Common myeloid progenitor, CD34-positive (primary cell): ENCODE results near the gene STRADA.

Experiments
- CTCF ChIA-PET: fragments of 350-600 bp; sonication (Branson Sonifier 250); formaldehyde crosslinking; loops from one replicate; lab custom pipeline; 2021; ENCODE audit warnings: antibody characterized with exemption; lab: Charles Lee
- POLR2A ChIA-PET: fragments of 350-600 bp; sonication (Branson Sonifier 250); formaldehyde crosslinking; loops from one replicate; lab custom pipeline; 2021; ENCODE audit warnings: antibody characterized with exemption; lab: Charles Lee
- DNase-seq, 3 donors: peaks; one replicate each; pipeline versions ENCODE4 v3.0.0 to v3.0.0-alpha.2; 2013
- H3K27ac ChIP-seq, 2 experiments: 1 replicate in 1 of 2; 2 replicates in 1 of 2; pipeline ENCODE4 v1.7.0; 2013; ENCODE audit warnings: inconsistent platforms in 2 of 2, low read length in 2 of 2, mild to moderate bottlenecking in 2 of 2, low read depth in 1 of 2, moderate library complexity in 1 of 2; ENCODE audit not compliant: severe bottlenecking in 2 of 2, insufficient read depth in 1 of 2, poor library complexity in 1 of 2
- H3K27me3 ChIP-seq, 5 experiments: replicated peaks in 2 of 5; 1 replicate in 3 of 5; 2 replicates in 2 of 5; pipeline versions ENCODE4 v1.6.1 to v1.7.0; 2013; ENCODE audit warnings: low read length in 4 of 5, mild to moderate bottlenecking in 2 of 5, moderate library complexity in 2 of 5, inconsistent platforms in 1 of 5; ENCODE audit not compliant: insufficient read depth in 5 of 5, control insufficient read depth in 4 of 5
- H3K36me3 ChIP-seq, 4 experiments: 1 replicate in 2 of 4; 2 replicates in 2 of 4; pipeline versions ENCODE4 v1.6.1 to v1.7.0; 2013; ENCODE audit warnings: low read length in 3 of 4, control low read depth in 1 of 4, mild to moderate bottlenecking in 1 of 4; ENCODE audit not compliant: control insufficient read depth in 4 of 4, insufficient read depth in 4 of 4
- H3K4me1 ChIP-seq, 4 experiments: 1 replicate in 3 of 4; 2 replicates in 1 of 4; pipeline versions ENCODE4 v1.6.1 to v1.7.1; 2013; ENCODE audit warnings: low read length in 3 of 4, mild to moderate bottlenecking in 3 of 4, control low read depth in 1 of 4, inconsistent platforms in 1 of 4, moderate library complexity in 1 of 4; ENCODE audit not compliant: control insufficient read depth in 4 of 4, insufficient read depth in 4 of 4; ENCODE audit errors: control extremely low read depth in 1 of 4
- H3K4me3 ChIP-seq, 7 experiments: 1 replicate in 4 of 7; 2 replicates in 3 of 7; pipeline versions ENCODE4 v1.5.1 to v1.7.0; 2013; ENCODE audit warnings: mild to moderate bottlenecking in 7 of 7, low read length in 6 of 7, moderate library complexity in 6 of 7, inconsistent platforms in 2 of 7, low read depth in 2 of 7, control low read depth in 1 of 7; ENCODE audit not compliant: insufficient read depth in 4 of 7, control insufficient read depth in 1 of 7; ENCODE audit errors: extremely low read depth in 1 of 7
- H3K9me3 ChIP-seq, 5 experiments: 1 replicate in 4 of 5; 2 replicates in 1 of 5; pipeline versions ENCODE4 v1.6.1 to v1.7.1; 2013; ENCODE audit warnings: low read length in 4 of 5, mild to moderate bottlenecking in 2 of 5, inconsistent platforms in 1 of 5, low read depth in 1 of 5, moderate library complexity in 1 of 5; ENCODE audit not compliant: control insufficient read depth in 4 of 5, insufficient read depth in 2 of 5; ENCODE audit errors: control extremely low read depth in 1 of 5
- WGBS: methylation state at CpG from one replicate; pipeline ENCODE4 v1.1.5; 2013; ENCODE audit not compliant: insufficient coverage; 5-methylcytosine and 5-hydroxymethylcytosine counted together

The STRADA gene

DNA sequence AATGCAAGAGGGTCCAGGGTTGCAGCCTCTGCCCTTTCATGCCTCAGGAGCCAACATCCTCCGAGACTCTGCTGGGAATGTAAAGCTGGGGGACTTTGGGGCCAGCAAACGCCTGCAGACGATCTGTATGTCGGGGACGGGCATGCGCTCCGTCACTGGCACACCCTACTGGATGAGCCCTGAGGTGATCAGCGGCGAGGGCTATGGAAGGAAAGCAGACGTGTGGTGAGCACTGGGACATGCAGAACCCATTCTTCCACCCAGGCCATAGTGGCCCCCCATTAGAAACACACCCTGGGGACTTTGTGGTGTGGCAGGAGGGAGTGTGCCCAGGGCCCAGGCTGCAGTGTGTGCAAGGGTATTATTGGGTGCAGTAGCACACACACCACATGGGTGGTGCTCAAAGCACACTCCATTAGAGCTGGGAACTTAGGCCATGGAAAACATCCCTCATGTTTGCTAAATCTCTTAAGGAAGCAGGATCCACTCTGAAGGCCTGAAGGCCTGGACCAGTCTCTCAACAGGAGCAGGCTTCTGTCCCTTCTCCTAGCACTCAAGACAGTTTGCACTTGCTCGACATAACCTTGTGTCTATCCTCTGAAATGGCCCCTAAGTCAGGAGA is 49.3 kb downstream of the STRADA start:
- DNase-seq, result no peak
- no peak overlapping the region for H3K27ac ChIP-seq
- 98% methylated on average over 11 of the region's 11 CpGs for WGBS
- ChIA-PET POLR2A (interaction anchor here (1.6 kb wide), 1 partner anchor 15 kb away, joined by 4 read pairs; no protein-coding TSS in a partner anchor), CTCF (interaction anchor here (0.7 to 7.7 kb wide), 5 partner anchors 14 to 265 kb away, joined by 3 to 111 read pairs (median 8); no protein-coding TSS in a partner anchor)
- H3K4me1 ChIP-seq, result peaks cover 0 to 29% (median 19%) of the 10 kb centered on the region in 4 experiments
- H3K4me3 ChIP-seq, result no peak overlapping the region
- H3K9me3 ChIP-seq, result no peaks in the 10 kb centered on the region
- H3K27me3 ChIP-seq, result no peaks in the 10 kb centered on the region
- H3K36me3 ChIP-seq, result peaks cover 31 to 84% (median 71%) of the 10 kb centered on the region in 4 experiments

DNA sequence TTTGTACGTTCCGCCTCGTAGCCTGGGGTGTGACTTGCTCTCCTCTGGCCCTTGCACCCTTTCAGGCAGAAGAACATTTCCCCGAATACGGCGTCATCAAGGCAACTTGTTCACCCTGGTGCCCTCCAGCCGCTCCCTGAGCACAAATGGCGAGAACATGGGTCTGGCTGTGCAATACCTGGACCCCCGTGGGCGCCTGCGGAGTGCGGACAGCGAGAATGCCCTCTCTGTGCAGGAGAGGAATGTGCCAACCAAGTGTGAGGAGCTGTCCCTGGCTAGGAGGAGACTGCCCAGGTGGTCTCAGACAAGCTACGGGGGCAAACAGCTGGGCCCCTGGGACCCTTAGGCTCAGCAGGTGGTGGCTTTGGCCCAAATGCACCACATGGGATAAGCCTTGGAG is 52.1 kb downstream of the STRADA start:
- ChIA-PET POLR2A (no interaction called here), CTCF (interaction anchor here (1.0 to 2.3 kb wide), 2 partner anchors 14 to 25 kb away, joined by 3 to 13 read pairs; no protein-coding TSS in a partner anchor)
- Histone ChIP-seq H3K27me3 (no peaks in the 10 kb centered on the region), H3K4me1 (peaks cover 0 to 8% (median 4%) of the 10 kb centered on the region in 4 experiments), H3K9me3 (no peaks in the 10 kb centered on the region), H3K4me3 (no peak overlapping the region), H3K36me3 (peaks cover 33 to 86% (median 70%) of the 10 kb centered on the region in 4 experiments), H3K27ac (no peak overlapping the region)
- 98% methylated on average over 14 of the region's 14 CpGs for WGBS
- no peak for DNase-seq

GRCh38 chr17:63688396-63689020 is 53.1 kb downstream of the STRADA start:
- Histone ChIP-seq H3K36me3 (peaks cover 34 to 84% (median 64%) of the 10 kb centered on the region in 4 experiments), H3K27ac (no peak overlapping the region), H3K27me3 (no peaks in the 10 kb centered on the region), H3K9me3 (no peaks in the 10 kb centered on the region), H3K4me3 (no peak overlapping the region), H3K4me1 (no peaks in the 10 kb centered on the region)
- ChIA-PET POLR2A (interaction anchor here (0.7 to 1.3 kb wide), 2 partner anchors 8 to 12 kb away, joined by 3 to 4 read pairs; no protein-coding TSS in a partner anchor), CTCF (interaction anchor here (0.9 to 1.6 kb wide), 4 partner anchors 11 to 69 kb away, joined by 3 to 6 read pairs (median 4); no protein-coding TSS in a partner anchor)
- DNase-seq, result no peak
- 96% methylated on average over 10 of the region's 12 CpGs for WGBS

GRCh38 chr17:63686138-63686685 is 55.4 kb downstream of the STRADA start:
- Histone ChIP-seq H3K9me3 (peaks cover 0 to 13% (median 2%) of the 10 kb centered on the region in 5 experiments), H3K4me1 (no peaks in the 10 kb centered on the region), H3K36me3 (peaks cover 37 to 83% (median 60%) of the 10 kb centered on the region in 4 experiments), H3K27ac (no peak overlapping the region), H3K27me3 (no peaks in the 10 kb centered on the region), H3K4me3 (no peak overlapping the region)
- ChIA-PET CTCF (interaction anchor here (0.6 to 2.6 kb wide), 4 partner anchors 10 to 102 kb away, joined by 3 to 7 read pairs (median 4); no protein-coding TSS in a partner anchor), POLR2A (interaction anchor here (1.5 kb wide), 1 partner anchor 13 kb away, joined by 3 read pairs; no protein-coding TSS in a partner anchor)
- 100% methylated on average over 3 of the region's 3 CpGs for WGBS
- no peak for DNase-seq

DNA sequence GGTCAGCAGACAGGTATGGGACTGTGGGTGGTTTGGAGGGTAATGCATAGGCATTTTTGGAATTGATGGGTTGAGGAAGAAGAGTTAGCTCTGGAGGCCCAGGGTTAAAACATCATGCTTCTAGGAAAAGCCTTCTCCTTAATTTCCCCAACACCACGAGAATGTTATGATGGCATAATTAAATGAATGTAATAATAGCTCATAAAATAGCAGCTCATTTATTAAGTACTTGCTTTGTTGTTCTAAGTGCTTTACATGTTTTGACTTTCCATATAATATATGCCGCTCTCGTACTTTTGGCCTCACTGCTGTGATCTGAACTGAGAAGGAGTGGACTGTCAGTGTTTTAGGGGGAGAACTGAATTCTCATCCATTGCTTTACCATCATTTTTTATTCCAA is 56.0 kb downstream of the STRADA start:
- Histone ChIP-seq H3K36me3 (peaks cover 37 to 79% (median 57%) of the 10 kb centered on the region in 4 experiments), H3K4me3 (no peak overlapping the region), H3K9me3 (peaks cover 0 to 13% (median 2%) of the 10 kb centered on the region in 5 experiments), H3K4me1 (no peaks in the 10 kb centered on the region), H3K27me3 (no peaks in the 10 kb centered on the region), H3K27ac (no peak overlapping the region)
- POLR2A ChIA-PET, result interaction anchor here (1.3 to 1.5 kb wide), 2 partner anchors 10 to 13 kb away, joined by 3 to 5 read pairs; no protein-coding TSS in a partner anchor
- WGBS, result no CpG with 5 or more reads among the region's 3 CpGs
- DNase-seq, result no peak
- CTCF ChIA-PET, result interaction anchor here (0.6 to 2.6 kb wide), 4 partner anchors 10 to 103 kb away, joined by 3 to 7 read pairs (median 6); no protein-coding TSS in a partner anchor

- H3K4me1 ChIP-seq, result no peaks in the 10 kb centered on the region
- peaks cover 0 to 13% (median 2%) of the 10 kb centered on the region in 5 experiments for H3K9me3 ChIP-seq
- H3K4me3 ChIP-seq, result no peak overlapping the region
- H3K27ac ChIP-seq, result no peak overlapping the region
- DNase-seq, result no peak
- no peaks in the 10 kb centered on the region for H3K27me3 ChIP-seq
- 100% methylated on average over 2 of the region's 2 CpGs for WGBS
- peaks cover 31 to 78% (median 55%) of the 10 kb centered on the region in 4 experiments for H3K36me3 ChIP-seq
- ChIA-PET CTCF (interaction anchor here (1.0 to 2.6 kb wide), 4 partner anchors 10 to 33 kb away, joined by 3 to 7 read pairs (median 6); no protein-coding TSS in a partner anchor), POLR2A (interaction anchor here (1.3 to 1.5 kb wide), 2 partner anchors 11 to 14 kb away, joined by 3 to 5 read pairs; no protein-coding TSS in a partner anchor)
These were observed 56.6 kb downstream of the STRADA start for GRCh38 chr17:63685041-63685440.
